HG02759 (cell line): Measurements from ENCODE around the gene MTERF4.

Source experiments
- ATAC-seq: cut with Tn5 transposase; IDR thresholded peaks from one replicate; pipeline ENCODE4 v1.9.1; 2021; ENCODE audit warnings: mild to moderate bottlenecking, moderate library complexity; ENCODE audit not compliant: unreplicated experiment

The MTERF4 gene

DNA sequence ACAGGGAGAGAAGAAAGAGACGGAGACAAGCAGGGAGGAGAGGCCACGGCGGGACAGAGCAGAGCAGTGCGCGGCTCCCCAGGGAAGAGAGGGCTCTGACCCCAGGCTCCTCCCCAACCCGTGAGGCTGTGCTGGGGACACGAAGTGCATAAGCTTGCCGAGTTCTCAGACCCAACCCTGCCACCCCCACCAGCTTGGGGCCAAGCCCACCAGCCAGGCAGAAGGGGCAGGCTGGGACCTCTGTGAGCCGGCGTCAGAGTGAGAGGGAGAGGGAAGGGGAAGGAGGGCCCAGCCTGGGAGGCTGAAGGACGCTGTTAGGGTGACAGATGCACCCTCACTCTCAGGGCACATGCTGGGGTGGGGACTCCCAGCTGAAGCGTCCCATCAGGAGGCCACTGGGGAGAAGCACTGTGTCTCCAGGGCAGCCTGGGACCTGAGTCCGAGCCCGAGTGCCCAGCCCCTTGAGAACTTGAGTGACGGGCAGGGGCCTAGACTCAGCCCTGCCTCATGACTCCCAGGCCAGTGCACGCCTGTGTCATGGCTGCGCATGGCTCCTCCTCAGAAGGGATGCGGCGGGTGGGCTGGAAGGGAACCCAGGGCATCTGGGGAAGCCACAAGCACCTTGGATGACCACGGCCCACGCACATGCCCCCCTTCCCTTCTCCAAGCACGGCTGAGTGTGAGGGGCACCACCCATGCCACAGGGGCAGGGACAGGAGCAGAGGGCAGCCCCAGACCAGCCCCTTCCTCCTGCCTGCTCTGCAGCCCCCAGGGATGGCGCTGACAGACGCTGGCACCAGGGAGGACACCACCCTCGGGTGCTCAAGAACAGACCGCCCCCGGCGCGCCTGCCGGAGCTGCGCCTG lies 31.0 kb downstream of the MTERF4 start:
- no peak for ATAC-seq

DNA sequence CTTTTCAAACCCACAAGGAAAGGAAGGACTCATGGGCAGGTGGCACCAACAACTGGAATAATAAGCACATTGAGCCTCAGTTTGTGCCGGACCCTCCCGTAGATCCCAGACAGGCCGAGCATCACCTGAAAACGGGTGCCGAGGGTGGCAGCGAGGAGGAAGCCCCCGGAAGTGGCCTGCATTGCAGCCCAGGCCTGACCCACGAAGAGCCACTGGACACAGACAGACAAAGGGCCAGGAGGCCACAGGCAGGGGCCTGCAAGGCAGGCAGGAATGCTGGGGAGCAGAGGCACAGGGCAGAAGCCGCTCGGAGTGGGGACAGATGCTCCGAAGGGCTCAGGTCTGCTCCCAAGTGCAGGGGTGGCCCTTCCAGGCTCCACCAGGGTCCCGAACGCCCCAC lies 31.7 kb downstream of the MTERF4 start:
- ATAC-seq: no peak

DNA sequence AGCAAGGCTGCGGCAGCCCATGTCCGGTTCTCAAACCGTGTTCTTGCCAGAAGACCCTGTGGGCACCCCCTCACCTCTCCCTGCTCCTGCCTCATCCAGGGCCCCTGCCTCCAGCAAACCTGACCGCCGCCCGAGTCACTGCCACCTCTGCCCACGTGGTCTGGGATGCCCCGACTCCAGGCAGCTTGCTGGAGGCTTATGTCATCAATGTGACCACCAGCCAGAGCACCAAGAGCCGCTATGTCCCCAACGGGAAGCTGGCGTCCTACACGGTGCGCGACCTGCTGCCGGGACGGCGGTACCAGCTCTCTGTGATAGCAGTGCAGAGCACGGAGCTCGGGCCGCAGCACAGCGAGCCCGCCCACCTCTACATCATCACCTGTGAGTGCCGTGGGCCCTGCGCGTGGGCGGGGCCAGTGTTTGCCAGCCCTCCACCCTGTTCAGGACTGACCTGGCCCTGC lies 32.2 kb downstream of the MTERF4 start:
- no peak for ATAC-seq

DNA sequence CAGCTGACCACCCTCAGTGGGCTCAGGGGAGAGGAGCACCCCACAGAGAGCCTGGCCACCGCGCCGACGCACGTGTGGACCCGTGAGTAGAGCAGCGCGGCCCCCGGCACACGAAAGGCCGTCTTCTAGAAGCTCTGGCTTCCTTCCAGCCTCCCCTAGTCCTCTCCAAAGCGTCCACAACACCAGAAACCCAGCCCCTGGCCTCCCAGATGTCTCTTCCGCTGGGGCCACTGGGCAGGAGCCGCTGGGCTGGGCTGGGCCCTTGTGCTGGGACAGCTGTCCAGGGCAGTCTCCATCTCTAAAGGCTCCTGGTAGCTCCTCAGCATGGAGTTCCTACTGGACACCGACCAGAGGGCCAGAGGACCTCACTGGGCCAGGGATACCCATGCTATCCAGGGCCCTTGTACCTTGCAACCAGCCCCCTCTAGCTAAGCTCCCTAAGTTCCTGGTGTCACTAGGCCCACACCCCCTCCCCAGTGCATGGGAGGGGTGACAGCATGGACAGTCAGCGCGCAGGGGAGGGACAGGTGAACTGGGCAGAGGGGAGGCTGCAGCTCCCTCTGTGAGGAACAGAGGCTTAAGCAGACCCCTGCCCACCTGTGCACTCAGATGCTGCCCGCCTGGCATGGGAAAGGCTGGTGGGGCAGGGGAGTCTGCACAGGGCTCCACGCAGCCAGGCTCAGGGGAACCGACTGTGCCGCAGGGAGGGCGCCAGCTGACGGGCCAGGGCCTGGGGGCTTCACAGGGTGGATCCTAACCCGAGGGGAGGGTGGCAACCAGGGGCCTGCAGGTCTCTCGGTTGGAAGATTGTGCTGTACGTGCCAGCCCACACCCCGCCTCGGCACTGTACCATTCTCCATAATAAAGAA lies 32.9 kb downstream of the MTERF4 start:
- ATAC-seq: no peak

DNA sequence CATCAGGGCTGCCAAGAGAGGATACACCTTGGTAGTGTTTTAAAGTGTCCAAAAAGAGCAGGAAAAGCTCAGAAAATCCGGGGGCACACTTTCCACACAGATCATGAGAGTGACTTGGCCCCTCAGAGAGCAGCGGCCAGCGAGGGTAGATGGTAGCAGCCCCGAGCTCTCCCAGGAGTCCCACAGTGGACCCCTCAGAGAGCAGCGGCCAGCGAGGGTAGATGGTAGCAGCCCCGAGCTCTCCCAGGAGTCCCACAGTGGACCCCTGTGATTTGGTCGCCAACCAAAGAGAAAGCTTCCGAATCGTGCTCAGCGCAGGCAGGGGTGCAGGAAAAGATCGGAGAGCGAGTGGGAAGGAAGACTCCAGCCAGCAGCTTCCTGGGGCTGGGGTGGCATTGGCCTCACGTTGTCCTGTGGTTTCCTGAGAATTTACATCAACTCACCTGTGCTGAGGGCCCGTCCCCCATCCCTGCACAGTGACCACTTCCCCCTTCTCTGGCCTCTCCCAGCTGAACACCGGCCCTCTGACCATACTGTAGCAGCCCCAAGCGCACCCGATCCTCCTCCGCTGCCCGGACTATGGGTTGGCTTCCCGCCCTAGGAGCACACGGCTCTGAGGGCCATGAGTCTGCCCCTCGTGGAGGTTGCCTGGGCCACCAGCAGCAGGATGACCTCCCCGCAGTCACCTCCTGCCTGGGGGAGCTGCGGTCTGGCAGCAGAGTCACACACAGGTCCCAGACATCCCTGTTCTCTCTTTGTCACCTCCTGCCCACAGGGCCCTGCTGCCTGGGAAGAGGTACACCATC lies 33.7 kb downstream of the MTERF4 start:
- ATAC-seq: no peak

DNA sequence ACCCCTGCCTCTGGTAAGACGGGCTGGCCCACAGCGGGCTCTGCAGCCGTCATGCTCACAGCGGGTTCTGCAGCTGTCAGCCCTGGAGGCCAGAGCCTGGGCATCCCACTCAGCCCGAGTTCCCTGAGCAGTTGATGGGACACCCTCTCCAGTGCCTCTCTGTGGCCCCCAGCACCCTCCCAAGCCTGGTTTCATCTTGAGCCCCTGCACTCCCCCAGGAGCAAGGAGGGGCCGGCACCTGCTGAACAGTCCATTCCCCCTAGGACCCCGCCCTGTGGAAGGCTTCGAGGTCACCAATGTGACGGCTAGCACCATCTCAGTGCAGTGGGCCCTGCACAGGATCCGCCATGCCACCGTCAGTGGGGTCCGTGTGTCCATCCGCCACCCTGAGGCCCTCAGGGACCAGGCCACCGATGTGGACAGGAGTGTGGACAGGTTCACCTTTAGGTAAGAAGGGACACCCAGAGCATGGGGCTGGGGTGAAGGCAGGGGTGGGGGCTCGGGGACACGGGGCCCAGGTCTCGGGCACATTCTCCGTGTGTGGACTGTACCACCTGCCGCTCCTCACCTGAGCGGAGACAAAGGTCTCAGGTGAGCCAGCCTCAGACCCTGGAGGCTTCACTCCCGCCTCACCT lies 34.5 kb downstream of the MTERF4 start:
- no peak for ATAC-seq

DNA sequence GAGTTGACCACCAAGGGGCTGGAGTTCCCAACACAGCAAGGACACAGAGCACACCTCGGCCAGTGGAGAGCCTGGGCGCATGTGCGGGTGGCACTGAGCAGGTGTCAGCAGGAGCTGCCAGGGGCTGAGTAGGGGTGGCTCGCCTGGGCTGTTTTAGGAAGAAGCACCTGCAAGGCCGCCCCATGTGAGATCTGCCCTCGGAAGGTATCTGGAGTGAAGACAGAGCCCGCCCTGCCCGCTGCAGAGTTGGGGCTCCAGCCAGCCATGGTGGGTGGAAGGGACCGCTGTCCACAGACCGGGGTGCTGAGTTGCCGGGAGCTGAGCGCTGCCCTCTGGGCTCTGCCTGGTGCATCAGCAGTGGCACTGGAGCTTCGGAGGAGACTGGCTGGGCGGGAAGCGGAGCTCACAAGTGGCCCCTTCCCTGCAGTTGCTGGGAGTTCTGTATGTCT lies 35.2 kb downstream of the MTERF4 start:
- ATAC-seq: no peak

DNA sequence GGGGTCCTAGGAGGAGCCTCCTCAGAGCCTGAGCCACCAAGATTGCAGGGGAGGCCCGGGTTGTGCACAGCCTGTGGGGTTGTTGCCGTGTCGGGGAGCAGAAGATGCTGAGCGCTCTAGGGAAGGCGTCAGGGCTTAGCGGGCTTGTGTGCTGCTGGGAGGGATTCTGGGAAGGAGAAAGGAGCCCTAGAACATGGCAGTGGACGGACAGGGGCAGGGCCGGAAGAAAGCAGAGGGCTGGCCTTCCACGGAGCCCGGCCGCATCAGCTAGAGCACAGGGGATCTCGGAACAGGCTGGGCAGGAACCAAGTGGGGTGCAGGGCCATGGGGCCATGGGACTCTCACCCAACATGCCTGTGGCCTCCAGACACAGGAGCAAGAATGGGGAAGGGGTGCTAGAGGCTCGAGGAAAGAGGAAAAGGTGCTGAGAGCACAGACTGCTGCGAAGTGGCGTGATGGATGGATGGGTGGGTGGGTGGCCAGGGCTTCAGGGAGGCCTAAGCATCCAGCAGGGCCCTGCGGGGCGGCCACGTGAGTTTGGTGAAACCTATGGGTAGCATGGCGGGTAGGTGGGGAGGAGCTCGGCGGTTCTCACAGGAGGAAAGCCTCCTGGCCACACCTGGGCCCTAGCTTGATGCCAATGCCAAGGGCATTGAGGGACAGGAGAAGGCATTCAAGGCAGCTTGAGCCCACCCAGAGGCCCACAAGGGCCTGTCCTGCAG lies 35.8 kb downstream of the MTERF4 start:
- no peak for ATAC-seq

DNA sequence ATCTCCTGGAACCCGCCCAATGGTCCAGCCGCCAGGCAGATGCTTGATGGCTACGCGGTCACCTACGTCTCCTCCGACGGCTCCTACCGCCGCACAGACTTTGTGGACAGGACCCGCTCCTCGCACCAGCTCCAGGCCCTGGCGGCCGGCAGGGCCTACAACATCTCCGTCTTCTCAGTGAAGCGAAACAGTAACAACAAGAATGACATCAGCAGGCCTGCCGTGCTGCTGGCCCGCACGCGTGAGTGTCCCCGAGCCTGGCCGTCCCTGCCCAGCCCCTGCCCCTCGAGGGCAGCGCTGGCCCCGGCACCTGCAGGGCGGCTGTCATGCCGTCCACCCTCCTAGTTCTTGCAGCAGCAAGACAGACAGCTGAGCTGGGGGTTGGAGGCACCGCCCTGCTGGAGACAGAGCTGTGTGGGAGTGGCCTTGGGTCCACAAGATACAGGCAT lies 36.7 kb downstream of the MTERF4 start:
- no peak for ATAC-seq

DNA sequence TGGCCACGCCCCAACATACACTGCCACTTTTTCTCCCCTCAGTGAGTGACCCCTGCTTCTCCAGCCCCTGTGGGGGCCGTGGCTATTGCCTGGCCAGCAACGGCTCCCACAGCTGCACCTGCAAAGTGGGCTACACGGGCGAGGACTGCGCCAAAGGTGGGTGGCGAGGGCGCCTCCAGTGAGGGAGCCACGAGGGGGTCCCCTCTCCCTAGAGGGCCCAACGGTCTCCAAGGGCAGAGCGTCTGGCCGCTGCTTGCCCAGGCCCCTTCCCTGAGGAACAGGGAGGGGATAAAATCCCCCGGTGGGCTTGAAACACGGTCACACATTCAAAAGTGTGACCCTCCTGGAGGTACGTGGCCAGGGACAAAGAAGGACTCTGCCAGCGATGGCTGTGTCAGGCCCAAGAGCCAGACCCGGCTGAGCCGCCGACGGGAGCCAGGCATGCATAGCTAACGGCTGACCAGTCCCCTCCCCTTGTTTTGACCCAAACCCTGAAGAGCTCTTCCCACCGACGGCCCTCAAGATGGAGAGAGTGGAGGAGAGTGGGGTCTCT lies 37.2 kb downstream of the MTERF4 start:
- no peak for ATAC-seq

DNA sequence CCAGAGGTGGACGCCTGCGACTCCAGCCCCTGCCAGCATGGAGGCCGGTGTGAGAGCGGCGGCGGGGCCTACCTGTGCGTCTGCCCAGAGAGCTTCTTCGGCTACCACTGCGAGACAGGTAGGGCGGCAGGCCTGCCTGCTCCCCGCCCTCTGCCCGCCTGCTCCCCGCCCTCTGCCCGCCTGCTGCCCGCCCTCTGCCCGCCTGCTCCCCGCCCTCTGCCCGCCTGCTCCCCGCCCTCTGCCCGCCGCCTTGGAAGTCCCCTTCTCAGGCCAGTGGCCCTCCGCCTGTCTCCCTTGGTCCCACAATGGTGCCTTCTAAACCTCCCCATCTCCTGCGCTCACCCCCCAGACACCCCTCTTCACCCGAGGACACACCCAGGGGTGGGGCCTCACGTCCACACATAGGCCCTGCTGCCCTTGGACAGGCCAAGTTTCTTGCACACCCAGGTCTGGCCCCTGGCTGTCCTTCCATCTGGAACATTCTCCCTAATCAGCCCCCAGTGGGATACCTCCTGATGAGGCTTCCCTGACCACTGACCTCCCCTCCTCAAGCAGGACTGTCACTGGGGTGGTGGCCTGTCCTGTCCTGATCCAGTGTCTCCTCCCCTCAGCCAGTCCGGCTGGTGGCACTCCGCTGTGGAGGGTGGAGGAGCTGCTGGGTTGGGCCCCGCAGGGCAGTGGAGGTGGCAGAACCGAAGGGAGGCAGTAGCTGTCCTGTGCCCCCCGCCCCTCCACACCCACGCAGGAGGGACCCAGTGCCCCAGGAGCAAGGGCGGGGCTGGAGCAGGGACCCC lies 37.9 kb downstream of the MTERF4 start:
- ATAC-seq: no peak

DNA sequence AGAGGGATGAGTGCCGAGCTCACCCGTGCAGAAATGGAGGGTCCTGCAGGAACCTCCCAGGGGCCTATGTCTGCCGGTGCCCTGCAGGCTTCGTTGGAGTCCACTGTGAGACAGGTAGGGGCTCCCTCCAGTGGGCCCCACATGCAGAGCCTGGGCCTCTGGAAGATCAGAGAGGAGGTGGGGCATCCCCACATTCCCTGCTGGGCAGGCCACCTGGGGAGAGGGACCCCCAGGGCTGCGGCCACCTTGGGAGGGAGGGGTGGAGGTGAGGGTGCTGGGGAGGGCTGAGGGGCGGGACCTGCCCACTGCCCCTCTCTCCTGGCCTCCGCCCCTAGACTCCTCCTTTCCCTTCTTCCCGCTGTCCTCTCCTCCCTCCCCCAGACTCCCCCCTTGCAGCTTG lies 38.5 kb downstream of the MTERF4 start:
- no peak for ATAC-seq

DNA sequence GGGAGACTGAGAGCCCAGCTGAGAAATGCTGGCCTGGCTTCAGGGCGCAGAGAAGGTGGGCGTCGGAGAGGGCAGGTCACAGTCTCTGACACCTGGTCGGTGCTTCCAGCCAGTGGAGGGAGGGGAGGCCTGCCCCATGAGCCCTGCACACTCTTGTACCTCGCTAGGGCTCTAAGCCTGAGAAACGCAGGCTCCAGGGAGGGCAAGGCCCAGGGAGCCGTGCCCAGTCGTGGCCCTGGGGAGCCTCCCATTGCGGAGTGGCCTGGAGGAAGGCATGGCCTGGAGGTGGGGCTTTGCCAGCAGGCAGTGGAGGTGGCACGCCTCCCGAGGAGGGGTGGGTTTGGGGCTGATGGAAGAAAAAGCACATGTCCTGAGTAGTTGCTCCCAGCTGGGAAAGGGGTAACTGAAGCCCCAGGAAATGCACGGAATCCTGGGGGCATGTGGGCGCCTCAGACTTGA lies 39.0 kb downstream of the MTERF4 start:
- no peak for ATAC-seq

DNA sequence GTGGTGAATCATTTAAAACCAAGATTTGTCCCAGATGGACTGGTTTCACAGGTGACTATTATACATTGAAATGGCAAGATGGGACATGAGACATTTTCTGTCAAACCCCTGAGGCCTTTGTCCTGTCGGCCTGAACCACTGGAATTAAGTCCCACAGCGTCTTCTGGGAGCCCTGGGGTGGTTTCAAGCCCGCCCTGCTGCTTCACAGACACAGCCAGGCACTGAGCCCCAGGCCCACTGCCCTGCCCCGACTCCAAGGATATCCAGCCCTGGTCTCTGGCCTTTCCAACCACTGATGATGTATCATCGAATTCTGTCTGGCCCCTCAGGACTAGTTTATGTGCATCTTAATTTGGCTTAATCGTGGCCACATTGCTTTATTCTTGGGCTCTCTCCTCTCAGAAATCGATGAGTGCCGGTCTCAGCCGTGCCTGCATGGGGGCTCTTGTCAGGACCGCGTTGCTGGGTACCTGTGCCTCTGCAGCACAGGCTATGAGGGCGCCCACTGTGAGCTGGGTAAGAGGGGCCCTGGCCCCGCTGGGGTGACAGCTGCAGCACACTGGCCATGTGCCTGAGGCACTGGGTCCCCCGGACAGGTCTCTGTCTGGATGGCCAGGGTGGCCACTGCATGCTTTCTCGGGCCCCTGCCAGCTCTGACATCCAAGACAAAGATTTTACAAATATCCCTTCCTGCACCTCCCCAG lies 39.5 kb downstream of the MTERF4 start:
- ATAC-seq: no peak

DNA sequence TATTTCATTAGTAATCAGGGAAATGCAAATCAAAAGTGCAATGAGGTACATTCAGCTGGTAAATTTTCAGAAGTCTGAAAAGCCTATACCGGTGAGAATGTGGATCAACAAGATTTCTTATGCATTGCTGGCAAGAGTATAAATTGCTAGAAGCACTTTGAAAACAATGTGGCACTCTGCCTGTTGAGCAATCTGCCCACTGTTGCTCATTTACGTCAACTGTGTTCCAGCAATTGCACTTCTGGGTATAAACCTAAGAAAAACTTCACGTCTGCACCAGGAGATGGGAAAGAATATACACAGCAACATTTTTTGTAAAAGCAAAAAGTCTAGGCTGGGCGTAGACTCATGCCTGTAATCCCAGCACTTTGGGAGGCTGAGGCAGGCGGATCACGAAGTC lies 40.8 kb downstream of the MTERF4 start:
- ATAC-seq: no peak

DNA sequence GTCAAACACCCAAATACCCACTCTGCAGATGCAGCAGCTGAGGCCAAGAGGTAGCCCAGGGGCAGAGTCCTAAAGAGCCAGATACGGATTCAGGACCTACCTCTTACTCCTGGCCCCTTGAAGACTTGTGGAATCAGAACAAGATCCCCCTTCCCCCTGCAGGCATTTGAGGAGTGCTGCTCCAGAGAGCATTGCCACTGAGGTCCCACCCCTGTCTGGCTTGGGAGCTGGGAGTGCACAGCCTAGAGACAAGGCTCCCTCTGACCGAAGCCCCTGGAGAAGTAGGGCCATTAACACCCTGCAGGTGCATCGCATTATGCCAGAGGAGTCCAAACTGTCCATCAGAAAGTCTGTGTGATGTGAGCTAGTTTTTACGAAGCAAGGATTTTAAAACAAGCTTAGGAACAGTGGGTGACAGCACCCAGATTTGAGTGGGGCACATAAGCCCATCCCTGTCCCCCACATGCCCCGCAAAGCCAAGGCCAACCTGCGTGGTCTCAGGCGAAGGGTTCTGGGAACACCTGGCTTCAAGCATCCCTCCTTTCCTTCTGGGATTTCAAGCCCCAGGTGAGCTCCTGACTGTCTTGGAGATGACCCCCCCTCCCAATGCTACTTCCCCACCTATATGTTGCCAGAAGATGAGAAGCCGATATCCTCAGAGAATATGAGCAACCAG lies 48.4 kb downstream of the MTERF4 start:
- no peak for ATAC-seq

DNA sequence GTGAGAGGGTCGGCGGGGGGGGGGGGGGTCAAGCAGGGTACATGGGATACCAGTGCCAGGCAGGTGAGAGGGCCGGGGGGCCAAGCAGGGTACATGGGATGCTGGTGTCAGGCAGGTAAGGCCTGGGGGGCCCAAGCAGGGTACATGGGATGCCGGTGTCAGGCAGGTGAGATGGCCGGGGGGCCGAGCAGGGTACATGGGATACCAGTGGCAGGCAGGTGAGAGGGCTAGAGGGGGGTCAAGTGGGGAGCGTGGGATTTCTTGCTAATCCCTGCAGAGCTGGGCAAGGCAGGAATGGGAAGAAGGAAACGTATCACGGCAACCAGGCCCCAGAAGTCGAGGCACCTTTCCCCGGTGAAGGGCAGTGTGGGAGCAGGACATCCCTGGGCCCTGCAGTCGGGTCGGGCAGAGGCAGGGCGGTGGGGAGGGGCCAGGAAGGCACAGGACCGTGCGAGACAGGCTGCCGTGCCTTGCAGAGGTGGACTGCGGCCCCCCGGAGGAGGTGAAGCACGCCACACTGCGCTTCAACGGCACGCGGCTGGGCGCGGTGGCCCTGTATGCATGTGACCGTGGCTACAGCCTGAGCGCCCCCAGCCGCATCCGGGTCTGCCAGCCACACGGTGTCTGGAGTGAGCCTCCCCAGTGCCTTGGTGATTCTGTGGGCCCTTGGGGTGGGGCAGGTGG lies 49.3 kb downstream of the MTERF4 start:
- no peak for ATAC-seq
